ENCODE results near the gene PACS1. TPM values are rescaled to one million over a fixed set of nuclear protein-coding genes. Genes with fewer than 3 reads are reported as not detected.

The PACS1 gene
- total RNA-seq, 1 experiment from 2014 or later = 100 TPM

DNA sequence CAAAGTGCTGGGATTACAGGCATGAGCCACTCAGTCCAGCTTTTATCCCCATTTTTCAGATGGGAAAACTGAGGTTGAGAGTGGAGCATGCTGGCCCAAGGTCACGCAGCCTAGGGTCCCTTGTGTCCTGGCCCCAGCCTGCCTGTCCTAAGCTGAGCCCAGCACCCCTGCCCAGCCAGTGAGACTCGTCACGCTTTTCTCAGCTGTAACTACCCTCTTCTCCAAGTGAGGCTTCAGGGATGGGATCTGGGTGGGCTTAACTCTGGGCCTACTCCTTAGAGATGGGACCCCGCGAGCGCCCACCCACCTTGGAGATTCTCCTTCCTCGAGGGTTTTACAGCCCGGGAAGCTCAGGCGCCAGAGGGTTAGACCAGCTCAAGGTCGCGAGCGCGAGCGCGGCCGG lies 221.2 kb downstream of the PACS1 start:
- H3K4me1 ChIP-seq (replicated peaks; ENCODE audit: insufficient read depth) = peaks cover 19% of the 10 kb centered on the region
- H2AFZ ChIP-seq = no peak overlapping the region
- H3K4me3 ChIP-seq = no peak overlapping the region
- DNase-seq = no peak
- peaks cover 5% of the 10 kb centered on the region; the same call in 1 of the 2 replicates for H4K20me1 ChIP-seq (ENCODE audit: insufficient read depth)
- intact Hi-C loops (cut with micrococcal nuclease; ENCODE audit: unreplicated experiment) = no loop called here
- ChIA-PET CTCF (interaction anchor here (3.0 kb wide), 1 partner anchor 21 kb away, joined by 13 read pairs; no protein-coding TSS in a partner anchor), POLR2A (ENCODE audit: unreplicated experiment) (no interaction called here)
- peaks cover 24% of the 10 kb centered on the region for H3K79me2 ChIP-seq (ENCODE audit: low read depth)
- no peaks in the 10 kb centered on the region for H3K27me3 ChIP-seq (ENCODE audit: insufficient read depth, low read depth)
- H3K9me2 ChIP-seq (ENCODE audit: insufficient read depth) = no peaks in the 10 kb centered on the region
- H3K4me2 ChIP-seq = no peak overlapping the region
- peaks cover 20% of the 10 kb centered on the region for H3F3A ChIP-seq (ENCODE audit: insufficient read depth, low read depth)
- BruUV-seq (replicated peaks) = no TSS peak
- H3K36me3 ChIP-seq (ENCODE audit: low read depth) = no peaks in the 10 kb centered on the region
- no peak for TF ChIP-seq EZH2 (IDR thresholded peaks at IDR 0.05; ENCODE audit: low read depth)
- TF ChIP-seq, protein P1, sequence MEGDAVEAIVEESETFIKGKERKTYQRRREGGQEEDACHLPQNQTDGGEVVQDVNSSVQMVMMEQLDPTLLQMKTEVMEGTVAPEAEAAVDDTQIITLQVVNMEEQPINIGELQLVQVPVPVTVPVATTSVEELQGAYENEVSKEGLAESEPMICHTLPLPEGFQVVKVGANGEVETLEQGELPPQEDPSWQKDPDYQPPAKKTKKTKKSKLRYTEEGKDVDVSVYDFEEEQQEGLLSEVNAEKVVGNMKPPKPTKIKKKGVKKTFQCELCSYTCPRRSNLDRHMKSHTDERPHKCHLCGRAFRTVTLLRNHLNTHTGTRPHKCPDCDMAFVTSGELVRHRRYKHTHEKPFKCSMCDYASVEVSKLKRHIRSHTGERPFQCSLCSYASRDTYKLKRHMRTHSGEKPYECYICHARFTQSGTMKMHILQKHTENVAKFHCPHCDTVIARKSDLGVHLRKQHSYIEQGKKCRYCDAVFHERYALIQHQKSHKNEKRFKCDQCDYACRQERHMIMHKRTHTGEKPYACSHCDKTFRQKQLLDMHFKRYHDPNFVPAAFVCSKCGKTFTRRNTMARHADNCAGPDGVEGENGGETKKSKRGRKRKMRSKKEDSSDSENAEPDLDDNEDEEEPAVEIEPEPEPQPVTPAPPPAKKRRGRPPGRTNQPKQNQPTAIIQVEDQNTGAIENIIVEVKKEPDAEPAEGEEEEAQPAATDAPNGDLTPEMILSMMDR (conservative IDR thresholded peaks at IDR 0.05) = no peak
- no peaks in the 10 kb centered on the region for H3K9me3 ChIP-seq (ENCODE audit: insufficient read depth, low read depth)
- H3K27ac ChIP-seq = no peak overlapping the region

DNA sequence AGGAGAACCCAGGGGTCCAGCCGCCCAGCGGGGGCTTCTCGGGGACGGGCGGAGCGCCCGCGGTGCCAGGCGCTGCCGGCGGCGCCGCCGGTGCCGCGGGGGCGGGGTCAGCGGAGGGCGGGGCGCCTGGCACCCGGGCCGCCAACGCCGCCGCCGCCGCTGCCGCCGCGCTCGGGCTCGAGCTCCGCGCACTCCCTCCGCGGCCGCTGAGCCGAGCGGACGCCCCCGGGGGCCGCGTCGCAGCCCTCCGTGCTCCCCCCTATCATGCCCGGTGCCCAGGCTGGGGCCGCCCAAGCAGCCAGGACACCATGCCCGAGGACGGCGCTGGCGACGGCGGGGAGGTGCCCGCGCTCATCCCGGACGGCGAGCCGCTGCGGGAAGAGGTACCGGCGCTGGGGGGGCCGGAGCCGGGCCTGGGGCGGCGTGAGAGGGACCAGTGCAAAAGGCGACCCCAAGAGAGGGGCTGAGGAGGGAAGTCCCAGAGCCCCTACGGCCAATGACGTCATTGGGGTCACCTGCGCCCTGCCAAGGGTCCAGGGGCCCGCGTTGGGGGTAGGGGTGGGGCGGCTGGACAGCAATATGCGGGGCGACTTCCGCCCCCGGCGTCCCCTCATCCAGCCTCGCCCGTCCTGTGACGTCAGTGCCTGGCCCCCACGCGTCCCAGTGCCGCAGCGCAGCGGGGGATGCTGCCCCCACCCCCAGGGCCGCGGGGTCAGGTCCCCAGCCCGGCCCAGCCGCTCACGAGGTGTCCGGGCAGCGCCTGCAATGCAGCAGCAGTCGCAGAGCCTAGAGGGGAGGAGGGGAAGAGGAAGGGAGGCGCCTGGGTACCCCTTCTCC lies 221.9 kb downstream of the PACS1 start, which contains the start of gene TMEM151A:
Gene TMEM151A, plus strand, starts transcription at position 189 of the 837 bp plus-strand sequence. Its CDS starts 120 bp downstream, at position 309.
- BruUV-seq (replicated peaks) = no TSS peak
- TF ChIP-seq EZH2 (IDR thresholded peaks at IDR 0.05; ENCODE audit: low read depth) = no peak
- TF ChIP-seq, protein P1 (conservative IDR thresholded peaks at IDR 0.05) = no peak
- 0 out of 2 replicates have a peak, but pooled peaks cover 1% of the 10 kb centered on the region for H3K27me3 ChIP-seq (ENCODE audit: insufficient read depth, low read depth)
- H4K20me1 ChIP-seq (ENCODE audit: insufficient read depth) = peaks cover 3% of the 10 kb centered on the region; the same call in 1 of the 2 replicates
- no peaks in the 10 kb centered on the region for H3K36me3 ChIP-seq (ENCODE audit: low read depth)
- intact Hi-C loops (cut with micrococcal nuclease; ENCODE audit: unreplicated experiment) = no loop called here
- H3K4me3 ChIP-seq = no peak within 1 kb of the TSS
- H3K79me2 ChIP-seq (ENCODE audit: low read depth) = peaks cover 18% of the 10 kb centered on the region
- no peak within 1 kb of the TSS for H3K27ac ChIP-seq
- peaks cover 19% of the 10 kb centered on the region for H3K4me1 ChIP-seq (replicated peaks; ENCODE audit: insufficient read depth)
- DNase-seq = no peak
- H3K9me3 ChIP-seq (ENCODE audit: insufficient read depth, low read depth) = no peaks in the 10 kb centered on the region
- ChIA-PET POLR2A (ENCODE audit: unreplicated experiment) (no interaction called here), CTCF (no interaction called here)
- H3K9me2 ChIP-seq (ENCODE audit: insufficient read depth) = no peaks in the 10 kb centered on the region
- H2AFZ ChIP-seq = no peak within 1 kb of the TSS
- H3K4me2 ChIP-seq = peak within 1 kb of the TSS; percentile 91; the same call in 1 of the 2 replicates
- H3F3A ChIP-seq (ENCODE audit: insufficient read depth, low read depth) = peaks cover 20% of the 10 kb centered on the region

DNA sequence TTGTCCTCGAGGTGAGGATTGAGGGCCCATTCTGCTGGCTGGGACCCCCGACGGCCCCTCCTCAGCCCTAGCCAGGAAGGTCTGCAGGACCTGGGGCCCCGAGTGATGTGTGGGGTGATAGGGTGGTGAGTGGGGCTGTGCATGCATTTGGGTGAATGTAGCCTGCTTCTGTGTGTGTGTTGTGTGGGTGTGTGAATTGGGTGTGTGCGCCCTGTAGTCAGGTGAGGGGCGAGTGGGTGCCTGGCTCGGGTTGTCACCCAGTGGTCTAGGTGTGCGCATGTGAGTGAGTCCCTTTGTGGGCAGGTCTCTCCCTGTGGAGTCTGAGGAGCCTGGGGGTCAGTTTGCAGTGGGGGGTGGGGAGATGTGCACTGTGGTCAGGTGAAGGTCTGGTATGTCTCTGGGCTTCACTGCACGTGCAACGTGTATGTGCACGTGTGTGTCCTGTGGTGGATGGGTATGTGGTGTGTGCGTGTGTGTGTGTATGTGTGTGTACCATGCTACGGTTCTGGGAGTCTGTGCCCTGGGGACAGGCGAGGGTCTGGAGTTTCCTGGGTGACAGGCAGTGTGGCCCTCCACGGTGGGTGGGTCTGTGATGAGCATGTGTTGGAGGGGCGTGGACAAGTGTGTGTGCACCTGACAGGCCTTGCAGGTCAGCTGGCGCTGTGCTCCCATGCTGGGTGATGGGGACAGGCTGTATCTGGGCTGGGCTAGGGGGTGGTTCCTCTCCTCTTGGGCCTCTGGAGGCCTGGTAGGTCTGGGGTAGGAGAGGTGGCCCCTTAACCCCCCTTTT lies 222.7 kb downstream of the PACS1 start:
- 0 out of 2 replicates have a peak, but pooled peaks cover 6% of the 10 kb centered on the region for H3K27me3 ChIP-seq (ENCODE audit: insufficient read depth, low read depth)
- H3K4me2 ChIP-seq = no peak overlapping the region
- TF ChIP-seq, protein P1 (conservative IDR thresholded peaks at IDR 0.05) = no peak
- TF ChIP-seq EZH2 (IDR thresholded peaks at IDR 0.05; ENCODE audit: low read depth) = no peak
- intact Hi-C loops (cut with micrococcal nuclease; ENCODE audit: unreplicated experiment) = no loop called here
- ChIA-PET CTCF (no interaction called here), POLR2A (ENCODE audit: unreplicated experiment) (no interaction called here)
- no peaks in the 10 kb centered on the region for H3K9me2 ChIP-seq (ENCODE audit: insufficient read depth)
- no peak overlapping the region for H3K4me3 ChIP-seq
- BruUV-seq (replicated peaks) = no TSS peak
- no peak overlapping the region for H2AFZ ChIP-seq
- no peak for DNase-seq
- H3F3A ChIP-seq (ENCODE audit: insufficient read depth, low read depth) = peaks cover 20% of the 10 kb centered on the region
- H3K27ac ChIP-seq = no peak overlapping the region
- H3K36me3 ChIP-seq (ENCODE audit: low read depth) = no peaks in the 10 kb centered on the region
- peaks cover 10% of the 10 kb centered on the region for H3K79me2 ChIP-seq (ENCODE audit: low read depth)
- no peaks in the 10 kb centered on the region for H4K20me1 ChIP-seq (ENCODE audit: insufficient read depth)
- peaks cover 15% of the 10 kb centered on the region for H3K4me1 ChIP-seq (replicated peaks; ENCODE audit: insufficient read depth)
- no peaks in the 10 kb centered on the region for H3K9me3 ChIP-seq (ENCODE audit: insufficient read depth, low read depth)
